ENCODE data around the gene LIMS1.

DNA sequence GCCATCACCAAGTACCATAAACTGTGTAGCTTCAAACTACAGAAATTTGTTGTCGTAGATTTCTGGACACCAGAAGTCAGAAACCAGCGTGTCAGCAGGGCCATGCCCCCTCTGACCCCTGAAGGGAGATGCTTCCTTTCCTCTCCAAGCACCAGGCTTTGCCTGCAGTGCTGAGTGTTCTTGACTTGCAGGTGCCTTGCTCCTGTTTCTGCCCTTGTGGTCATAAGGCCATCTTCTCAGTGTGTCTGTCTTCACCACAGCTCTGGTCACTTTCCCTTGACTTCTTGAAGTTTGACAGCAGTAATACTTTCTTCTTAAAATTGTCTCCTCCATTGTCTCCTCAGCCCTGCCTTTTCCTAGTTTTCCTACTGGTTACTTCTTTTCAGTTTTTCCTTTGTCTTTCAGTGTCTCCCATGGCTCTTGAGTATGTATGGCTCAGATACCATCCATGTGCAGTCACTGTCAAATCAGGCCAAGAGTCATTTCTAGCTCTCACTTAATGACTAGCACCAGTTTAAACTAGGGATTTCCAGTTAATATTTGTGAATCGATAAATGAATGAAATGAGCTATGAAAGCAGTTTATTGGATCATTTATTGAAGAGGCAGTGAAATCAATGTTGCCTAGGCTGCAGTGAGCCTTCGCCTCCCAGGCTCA is 93.8 kb downstream of the LIMS1 start:
- TF ChIP-seq, protein P1, sequence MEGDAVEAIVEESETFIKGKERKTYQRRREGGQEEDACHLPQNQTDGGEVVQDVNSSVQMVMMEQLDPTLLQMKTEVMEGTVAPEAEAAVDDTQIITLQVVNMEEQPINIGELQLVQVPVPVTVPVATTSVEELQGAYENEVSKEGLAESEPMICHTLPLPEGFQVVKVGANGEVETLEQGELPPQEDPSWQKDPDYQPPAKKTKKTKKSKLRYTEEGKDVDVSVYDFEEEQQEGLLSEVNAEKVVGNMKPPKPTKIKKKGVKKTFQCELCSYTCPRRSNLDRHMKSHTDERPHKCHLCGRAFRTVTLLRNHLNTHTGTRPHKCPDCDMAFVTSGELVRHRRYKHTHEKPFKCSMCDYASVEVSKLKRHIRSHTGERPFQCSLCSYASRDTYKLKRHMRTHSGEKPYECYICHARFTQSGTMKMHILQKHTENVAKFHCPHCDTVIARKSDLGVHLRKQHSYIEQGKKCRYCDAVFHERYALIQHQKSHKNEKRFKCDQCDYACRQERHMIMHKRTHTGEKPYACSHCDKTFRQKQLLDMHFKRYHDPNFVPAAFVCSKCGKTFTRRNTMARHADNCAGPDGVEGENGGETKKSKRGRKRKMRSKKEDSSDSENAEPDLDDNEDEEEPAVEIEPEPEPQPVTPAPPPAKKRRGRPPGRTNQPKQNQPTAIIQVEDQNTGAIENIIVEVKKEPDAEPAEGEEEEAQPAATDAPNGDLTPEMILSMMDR (IDR thresholded peaks at IDR 0.05): no peak
- no peak for TF ChIP-seq POLR2A (IDR thresholded peaks at IDR 0.05)
